ENCODE measurements around the gene VEGFD.

Gene VEGFD, protein sequence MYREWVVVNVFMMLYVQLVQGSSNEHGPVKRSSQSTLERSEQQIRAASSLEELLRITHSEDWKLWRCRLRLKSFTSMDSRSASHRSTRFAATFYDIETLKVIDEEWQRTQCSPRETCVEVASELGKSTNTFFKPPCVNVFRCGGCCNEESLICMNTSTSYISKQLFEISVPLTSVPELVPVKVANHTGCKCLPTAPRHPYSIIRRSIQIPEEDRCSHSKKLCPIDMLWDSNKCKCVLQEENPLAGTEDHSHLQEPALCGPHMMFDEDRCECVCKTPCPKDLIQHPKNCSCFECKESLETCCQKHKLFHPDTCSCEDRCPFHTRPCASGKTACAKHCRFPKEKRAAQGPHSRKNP
- 0 reads per million in 3 donors for total RNA-seq

DNA sequence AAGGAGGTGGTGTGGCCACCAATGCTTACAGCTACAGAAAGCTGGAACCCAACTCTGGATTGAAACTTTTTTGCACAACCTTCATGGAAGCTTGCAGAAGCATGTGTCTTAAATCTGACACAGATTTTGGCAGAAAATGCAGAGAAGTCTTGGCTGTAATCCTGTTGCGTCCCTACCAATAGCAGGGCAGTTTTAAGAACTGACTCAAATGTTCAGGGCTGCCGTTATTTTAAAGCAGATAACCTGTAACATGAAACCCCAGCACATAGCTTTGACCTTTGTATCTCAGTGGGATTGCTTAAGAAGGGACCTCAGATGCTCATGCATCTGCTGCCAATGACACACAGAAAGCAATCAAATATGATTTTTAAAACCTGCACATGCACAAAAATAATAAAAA is at the start of gene VEGFD:
Gene VEGFD, minus strand, starts transcription at position 110 of the 400 bp plus-strand sequence. CDS start 467 bp downstream, outside the sequence.
- no peak for DNase-seq
- H3K9me3 ChIP-seq (ENCODE audit: control insufficient read depth, low read length) = no peaks in the 10 kb centered on the region
- H3K4me3 ChIP-seq (ENCODE audit: insufficient read depth, low read depth, low read length, poor library complexity, severe bottlenecking) = no peak within 1 kb of the TSS
- H3K27ac ChIP-seq (ENCODE audit: insufficient read depth, low read length, poor library complexity, severe bottlenecking) = no peak within 1 kb of the TSS
- H3K27me3 ChIP-seq (replicated peaks; ENCODE audit: control insufficient read depth, insufficient read depth, low read length, poor library complexity, severe bottlenecking) = no peaks in the 10 kb centered on the region
- H3K36me3 ChIP-seq (ENCODE audit: control insufficient read depth, insufficient read depth, low read length) = no peaks in the 10 kb centered on the region
- no peaks in the 10 kb centered on the region for H3K4me1 ChIP-seq (ENCODE audit: control insufficient read depth, insufficient read depth, low read length, poor library complexity, severe bottlenecking)

DNA sequence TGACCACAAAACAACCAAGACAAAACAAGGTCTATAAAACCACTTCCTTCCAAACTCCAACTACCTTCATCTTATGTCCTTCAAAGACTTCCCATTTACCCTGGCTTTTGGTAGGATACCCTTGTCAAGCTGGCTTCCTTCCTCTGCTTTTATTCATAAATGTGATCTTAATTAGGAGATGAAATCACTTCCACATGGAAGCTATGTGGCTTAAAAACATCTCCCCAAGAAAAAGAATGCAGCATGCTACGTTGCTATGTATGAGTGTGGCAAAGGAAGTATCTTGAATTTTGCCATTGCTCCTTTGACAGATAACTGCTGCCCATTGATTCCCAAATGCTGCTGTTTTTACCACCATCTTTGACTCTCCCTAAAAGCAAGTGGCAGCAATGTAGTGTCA is 46.4 kb upstream of the VEGFD start:
- Histone ChIP-seq H3K4me3 (ENCODE audit: insufficient read depth, low read depth, low read length, poor library complexity, severe bottlenecking) (no peak overlapping the region), H3K27ac (ENCODE audit: insufficient read depth, low read length, poor library complexity, severe bottlenecking) (no peak overlapping the region), H3K27me3 (replicated peaks; ENCODE audit: control insufficient read depth, insufficient read depth, low read length, poor library complexity, severe bottlenecking) (peaks cover 3% of the 10 kb centered on the region), H3K36me3 (ENCODE audit: control insufficient read depth, insufficient read depth, low read length) (no peaks in the 10 kb centered on the region), H3K4me1 (ENCODE audit: control insufficient read depth, insufficient read depth, low read length, poor library complexity, severe bottlenecking) (no peaks in the 10 kb centered on the region), H3K9me3 (ENCODE audit: control insufficient read depth, low read length) (no peaks in the 10 kb centered on the region)
- no peak for DNase-seq

DNA sequence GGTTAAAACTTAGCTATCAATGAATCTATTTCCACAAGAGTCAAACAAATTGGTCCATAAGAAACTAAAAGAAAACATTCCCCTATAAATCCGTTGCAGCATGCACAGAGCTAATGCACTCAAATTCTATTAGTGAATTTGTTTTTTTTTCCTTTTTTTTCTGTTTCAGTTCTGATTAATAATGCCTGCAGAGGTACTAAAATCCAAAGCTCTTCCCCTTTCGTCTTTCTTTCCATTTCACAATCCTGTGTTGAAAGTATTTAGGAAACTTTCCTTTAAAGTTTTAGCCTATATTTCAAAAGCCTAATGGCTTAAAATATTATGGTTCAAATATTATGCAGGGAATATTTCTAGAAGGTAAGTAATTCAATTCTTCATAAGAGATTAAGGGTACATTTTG is 45.9 kb upstream of the VEGFD start:
- no peak for DNase-seq
- no peaks in the 10 kb centered on the region for H3K9me3 ChIP-seq (ENCODE audit: control insufficient read depth, low read length)
- no peak overlapping the region for H3K4me3 ChIP-seq (ENCODE audit: insufficient read depth, low read depth, low read length, poor library complexity, severe bottlenecking)
- peaks cover 3% of the 10 kb centered on the region for H3K27me3 ChIP-seq (replicated peaks; ENCODE audit: control insufficient read depth, insufficient read depth, low read length, poor library complexity, severe bottlenecking)
- no peaks in the 10 kb centered on the region for H3K4me1 ChIP-seq (ENCODE audit: control insufficient read depth, insufficient read depth, low read length, poor library complexity, severe bottlenecking)
- H3K27ac ChIP-seq (ENCODE audit: insufficient read depth, low read length, poor library complexity, severe bottlenecking) = no peak overlapping the region
- no peaks in the 10 kb centered on the region for H3K36me3 ChIP-seq (ENCODE audit: control insufficient read depth, insufficient read depth, low read length)

DNA sequence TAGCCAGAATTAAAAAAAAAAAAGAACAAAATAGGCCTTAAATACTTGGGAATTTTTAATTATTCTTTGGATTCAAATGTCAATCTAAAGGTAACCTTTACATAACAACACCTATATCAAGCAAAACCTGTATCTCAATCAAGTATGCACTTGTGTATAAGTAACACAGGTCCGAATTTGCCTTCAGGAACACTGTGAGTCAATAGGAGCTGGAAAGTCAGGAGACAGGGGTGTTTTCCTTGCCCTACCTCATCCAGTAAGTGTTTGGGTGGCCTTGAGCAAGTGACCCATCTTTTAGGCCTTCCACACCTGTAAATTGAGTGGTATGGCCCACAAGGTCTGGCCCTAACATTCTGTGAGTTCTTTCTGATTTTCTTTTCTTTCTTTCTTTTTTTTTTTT is 40.8 kb upstream of the VEGFD start:
- DNase-seq = no peak
- H3K4me1 ChIP-seq (ENCODE audit: control insufficient read depth, insufficient read depth, low read length, poor library complexity, severe bottlenecking) = no peaks in the 10 kb centered on the region
- H3K36me3 ChIP-seq (ENCODE audit: control insufficient read depth, insufficient read depth, low read length) = no peaks in the 10 kb centered on the region
- H3K4me3 ChIP-seq (ENCODE audit: insufficient read depth, low read depth, low read length, poor library complexity, severe bottlenecking) = no peak overlapping the region
- H3K27ac ChIP-seq (ENCODE audit: insufficient read depth, low read length, poor library complexity, severe bottlenecking) = no peak overlapping the region
- H3K27me3 ChIP-seq (replicated peaks; ENCODE audit: control insufficient read depth, insufficient read depth, low read length, poor library complexity, severe bottlenecking) = no peaks in the 10 kb centered on the region
- H3K9me3 ChIP-seq (ENCODE audit: control insufficient read depth, low read length) = no peaks in the 10 kb centered on the region

DNA sequence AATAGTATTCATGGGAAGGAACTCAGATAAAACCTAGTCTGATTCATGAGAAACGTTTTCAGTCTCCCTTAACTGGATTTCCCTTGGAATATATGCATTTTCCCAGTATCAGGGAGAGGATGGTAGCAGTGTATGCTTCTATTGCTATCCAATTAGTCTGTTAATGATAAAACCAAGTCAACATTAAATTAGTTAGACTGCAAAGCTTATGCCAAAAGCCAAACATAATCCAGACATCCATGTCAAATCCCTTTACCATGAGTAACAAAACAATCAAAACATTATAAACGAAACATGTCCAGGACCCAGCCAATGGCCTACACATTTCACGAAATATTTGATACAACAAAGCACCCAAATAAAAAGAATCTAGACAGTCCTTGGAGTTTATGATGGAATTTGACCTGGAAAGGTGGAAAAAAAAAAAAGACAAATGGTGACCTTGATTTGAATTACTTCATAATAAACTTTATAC is 34.5 kb upstream of the VEGFD start:
- H3K4me3 ChIP-seq (ENCODE audit: insufficient read depth, low read depth, low read length, poor library complexity, severe bottlenecking) = no peak overlapping the region
- no peak overlapping the region for H3K27ac ChIP-seq (ENCODE audit: insufficient read depth, low read length, poor library complexity, severe bottlenecking)
- no peak for DNase-seq
- H3K27me3 ChIP-seq (replicated peaks; ENCODE audit: control insufficient read depth, insufficient read depth, low read length, poor library complexity, severe bottlenecking) = no peaks in the 10 kb centered on the region
- H3K4me1 ChIP-seq (ENCODE audit: control insufficient read depth, insufficient read depth, low read length, poor library complexity, severe bottlenecking) = no peaks in the 10 kb centered on the region
- H3K9me3 ChIP-seq (ENCODE audit: control insufficient read depth, low read length) = no peaks in the 10 kb centered on the region
- no peaks in the 10 kb centered on the region for H3K36me3 ChIP-seq (ENCODE audit: control insufficient read depth, insufficient read depth, low read length)

DNA sequence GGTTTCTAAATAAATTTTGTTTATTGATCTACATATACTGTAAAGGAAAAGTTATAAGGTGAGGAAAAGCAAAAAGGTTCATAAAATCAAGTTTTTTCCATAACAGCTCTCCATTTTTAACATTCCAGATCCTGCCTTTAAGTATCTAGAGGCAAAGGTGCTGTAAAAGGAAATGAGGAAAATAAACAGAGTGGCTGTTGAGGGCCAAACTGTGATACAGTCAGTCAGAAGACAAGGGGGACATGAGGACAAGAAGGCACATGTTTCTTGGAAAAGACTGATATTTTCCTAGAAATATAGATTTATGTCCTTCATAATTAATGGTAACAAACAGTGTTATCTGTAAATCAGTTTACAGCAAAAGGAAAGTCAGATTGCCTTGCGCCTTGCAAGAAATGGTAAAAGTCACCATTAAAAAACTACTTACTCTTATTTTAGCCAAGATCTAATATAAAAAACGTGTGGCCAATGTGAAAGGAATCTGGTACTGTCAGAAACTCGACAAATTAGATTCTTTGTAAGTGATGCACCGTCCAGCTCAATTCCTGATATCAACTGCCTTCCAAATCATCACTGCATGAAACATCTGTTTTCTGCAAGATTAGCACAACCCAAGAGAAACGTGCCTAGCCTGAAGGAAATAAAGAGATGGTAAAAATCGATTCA is 34.0 kb upstream of the VEGFD start:
- Histone ChIP-seq H3K9me3 (ENCODE audit: control insufficient read depth, low read length) (no peaks in the 10 kb centered on the region), H3K27ac (ENCODE audit: insufficient read depth, low read length, poor library complexity, severe bottlenecking) (no peak overlapping the region), H3K4me1 (ENCODE audit: control insufficient read depth, insufficient read depth, low read length, poor library complexity, severe bottlenecking) (no peaks in the 10 kb centered on the region), H3K36me3 (ENCODE audit: control insufficient read depth, insufficient read depth, low read length) (no peaks in the 10 kb centered on the region), H3K4me3 (ENCODE audit: insufficient read depth, low read depth, low read length, poor library complexity, severe bottlenecking) (no peak overlapping the region), H3K27me3 (replicated peaks; ENCODE audit: control insufficient read depth, insufficient read depth, low read length, poor library complexity, severe bottlenecking) (no peaks in the 10 kb centered on the region)
- no peak for DNase-seq

DNA sequence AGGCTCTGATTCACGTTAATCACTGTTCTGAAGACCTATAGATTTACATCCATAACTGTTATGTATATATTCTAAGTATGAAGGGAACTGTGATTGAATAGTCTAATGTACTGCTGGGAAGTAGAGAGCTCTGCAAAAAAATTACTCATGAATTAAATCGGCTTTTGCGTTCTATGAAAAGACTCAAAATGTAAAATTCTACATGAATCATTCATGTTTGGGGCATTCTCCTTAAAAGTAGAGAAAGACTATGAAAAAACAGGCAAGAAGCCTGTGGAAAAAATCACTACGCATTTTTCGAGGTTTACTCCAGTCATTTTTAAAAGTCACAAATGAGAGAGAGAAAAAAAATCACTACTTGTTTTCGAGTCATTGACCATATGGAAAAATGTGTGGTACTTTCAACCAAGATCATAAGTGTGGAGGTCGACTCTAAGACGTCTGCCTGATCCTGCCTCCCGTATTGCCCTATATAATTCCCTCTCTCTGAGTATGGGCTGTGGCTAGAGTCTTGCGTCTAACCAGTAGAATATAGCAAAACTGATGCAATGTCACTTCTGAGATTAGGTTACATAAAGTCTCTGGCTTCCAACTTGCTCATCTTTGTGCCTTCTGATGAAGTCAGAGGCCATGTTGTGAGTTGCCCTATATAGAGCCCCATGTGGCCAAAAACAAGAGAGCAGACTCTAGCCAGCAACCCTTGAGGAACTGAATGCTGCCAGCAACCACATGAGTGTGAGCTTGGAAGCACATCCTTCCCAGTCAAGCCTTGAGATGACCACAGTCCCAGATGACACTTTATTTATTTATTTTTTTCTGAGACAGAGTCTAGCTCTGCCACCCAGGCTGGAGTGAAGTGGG is 32.1 kb upstream of the VEGFD start:
- no peak overlapping the region for H3K27ac ChIP-seq (ENCODE audit: insufficient read depth, low read length, poor library complexity, severe bottlenecking)
- no peaks in the 10 kb centered on the region for H3K36me3 ChIP-seq (ENCODE audit: control insufficient read depth, insufficient read depth, low read length)
- H3K4me3 ChIP-seq (ENCODE audit: insufficient read depth, low read depth, low read length, poor library complexity, severe bottlenecking) = no peak overlapping the region
- H3K9me3 ChIP-seq (ENCODE audit: control insufficient read depth, low read length) = no peaks in the 10 kb centered on the region
- no peak for DNase-seq
- no peaks in the 10 kb centered on the region for H3K4me1 ChIP-seq (ENCODE audit: control insufficient read depth, insufficient read depth, low read length, poor library complexity, severe bottlenecking)
- H3K27me3 ChIP-seq (replicated peaks; ENCODE audit: control insufficient read depth, insufficient read depth, low read length, poor library complexity, severe bottlenecking) = no peaks in the 10 kb centered on the region

DNA sequence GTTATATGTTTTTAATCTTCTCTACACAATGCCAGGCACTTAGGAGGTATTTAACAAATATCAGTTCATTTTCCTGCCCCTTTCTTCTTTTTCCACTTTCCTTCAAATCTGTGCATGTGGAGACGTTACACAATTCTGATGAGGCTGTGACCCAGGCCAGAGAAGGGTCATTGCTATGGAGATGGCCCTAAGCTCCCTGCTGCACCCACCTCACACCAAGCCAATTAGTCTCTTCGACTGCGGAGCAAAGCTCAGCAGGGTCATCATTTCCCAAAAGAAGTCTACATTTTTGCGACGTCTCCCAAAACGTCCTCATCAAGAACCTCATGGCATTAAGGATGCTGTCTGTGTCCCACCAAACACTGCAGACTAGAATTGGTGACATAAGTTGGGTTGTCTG is 28.9 kb upstream of the VEGFD start:
- H3K36me3 ChIP-seq (ENCODE audit: control insufficient read depth, insufficient read depth, low read length) = no peaks in the 10 kb centered on the region
- no peaks in the 10 kb centered on the region for H3K4me1 ChIP-seq (ENCODE audit: control insufficient read depth, insufficient read depth, low read length, poor library complexity, severe bottlenecking)
- H3K27me3 ChIP-seq (replicated peaks; ENCODE audit: control insufficient read depth, insufficient read depth, low read length, poor library complexity, severe bottlenecking) = no peaks in the 10 kb centered on the region
- H3K27ac ChIP-seq (ENCODE audit: insufficient read depth, low read length, poor library complexity, severe bottlenecking) = no peak overlapping the region
- no peak for DNase-seq
- no peaks in the 10 kb centered on the region for H3K9me3 ChIP-seq (ENCODE audit: control insufficient read depth, low read length)
- no peak overlapping the region for H3K4me3 ChIP-seq (ENCODE audit: insufficient read depth, low read depth, low read length, poor library complexity, severe bottlenecking)

DNA sequence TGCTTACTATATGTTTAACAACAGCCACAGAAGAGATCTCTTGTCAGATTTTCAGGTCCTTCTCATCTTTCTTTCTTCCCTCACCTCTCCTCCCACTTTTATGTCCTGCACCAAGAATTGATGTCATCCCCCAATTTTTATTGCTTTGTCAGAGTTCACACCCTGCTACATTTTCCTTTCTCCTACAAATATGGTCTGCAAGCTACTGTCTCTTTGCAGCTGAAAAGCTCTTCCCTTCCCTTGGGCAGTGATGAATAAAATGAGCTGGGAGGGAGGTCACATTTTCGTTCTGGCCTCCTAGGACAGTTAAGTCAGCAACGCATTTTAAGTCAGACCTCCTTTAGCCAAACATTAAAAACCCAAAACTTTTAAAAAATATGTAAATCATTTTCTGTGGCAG is 26.7 kb upstream of the VEGFD start:
- Histone ChIP-seq H3K36me3 (ENCODE audit: control insufficient read depth, insufficient read depth, low read length) (no peaks in the 10 kb centered on the region), H3K9me3 (ENCODE audit: control insufficient read depth, low read length) (no peaks in the 10 kb centered on the region), H3K27me3 (replicated peaks; ENCODE audit: control insufficient read depth, insufficient read depth, low read length, poor library complexity, severe bottlenecking) (no peaks in the 10 kb centered on the region), H3K4me1 (ENCODE audit: control insufficient read depth, insufficient read depth, low read length, poor library complexity, severe bottlenecking) (no peaks in the 10 kb centered on the region), H3K27ac (ENCODE audit: insufficient read depth, low read length, poor library complexity, severe bottlenecking) (no peak overlapping the region), H3K4me3 (ENCODE audit: insufficient read depth, low read depth, low read length, poor library complexity, severe bottlenecking) (no peak overlapping the region)
- DNase-seq = no peak
